Caco-2 (cell line): ENCODE measurements around the gene PITX2. TPM values are rescaled to one million over a fixed set of nuclear protein-coding genes. Genes with fewer than 3 reads are reported as not detected.

ENCODE experiments used
- BruUV-seq: library from RNA; stranded (reverse); fragments of 400-500 nt; replicated peaks from 2 replicates; lab custom pipeline; 2021; lab: Mats Ljungman, UMichigan
- CTCF ChIA-PET: fragments of 300-600 bp; sonication (Branson Sonifier 250); formaldehyde crosslinking; loops from one replicate; lab custom pipeline; 2022; ENCODE audit warnings: antibody characterized with exemption; lab: Charles Lee
- POLR2A ChIA-PET: fragments of 300-600 bp; sonication (Branson Sonifier 250); formaldehyde crosslinking; loops from one replicate; lab custom pipeline; 2022; ENCODE audit warnings: antibody characterized with exemption; lab: Charles Lee
- DNase-seq, 2 experiments: peaks; one replicate each; pipeline versions ENCODE4 v3.0.0 to v3.0.0-alpha.2; 2020 to 2022
- H3K27me3 ChIP-seq: replicated peaks from 2 replicates; pipeline ENCODE4 v1.6.0; 2011; ENCODE audit warnings: low read length; ENCODE audit not compliant: control insufficient read depth, insufficient read depth
- H3K36me3 ChIP-seq: 2 replicates; pipeline ENCODE4 v1.5.1; 2011; ENCODE audit warnings: low read length; ENCODE audit not compliant: control insufficient read depth, insufficient read depth
- H3K4me1 ChIP-seq: fragments of 250-450 bp; sonication (Bioruptor Pico); 2 replicates; pipeline ENCODE4 v1.5.1; 2020; ENCODE audit warnings: mild to moderate bottlenecking
- H3K4me3 ChIP-seq: 2 replicates; pipeline ENCODE4 v1.5.1; 2011; ENCODE audit warnings: low read depth, mild to moderate bottlenecking, control low read depth, low read length
- H3K9me3 ChIP-seq: fragments of 250-450 bp; sonication (Bioruptor Pico); 2 replicates; pipeline ENCODE4 v1.5.1; 2020; ENCODE audit warnings: mild to moderate bottlenecking, moderate library complexity
- H3K27ac Mint-ChIP-seq: one replicate; pipeline ENCODE4 v1.8.0; 2022; ENCODE audit warnings: mixed read lengths; ENCODE audit not compliant: unreplicated experiment
- H3K27me3 Mint-ChIP-seq: one replicate; pipeline ENCODE4 v1.8.0; 2022; ENCODE audit warnings: mixed read lengths; ENCODE audit not compliant: insufficient read depth, unreplicated experiment
- H3K36me3 Mint-ChIP-seq: one replicate; pipeline ENCODE4 v1.8.0; 2022; ENCODE audit warnings: mild to moderate bottlenecking, mixed read lengths; ENCODE audit not compliant: insufficient read depth, unreplicated experiment
- H3K4me1 Mint-ChIP-seq: one replicate; pipeline ENCODE4 v1.8.0; 2022; ENCODE audit warnings: low read depth, mixed read lengths; ENCODE audit not compliant: unreplicated experiment
- H3K4me3 Mint-ChIP-seq: one replicate; pipeline ENCODE4 v1.8.0; 2022; ENCODE audit warnings: mild to moderate bottlenecking, moderate library complexity, mixed read lengths; ENCODE audit not compliant: unreplicated experiment
- H3K9me3 Mint-ChIP-seq: one replicate; pipeline ENCODE4 v1.8.0; 2022; ENCODE audit warnings: mixed read lengths; ENCODE audit not compliant: unreplicated experiment
- CTCF ChIP-seq, 2 experiments: fragments of 200-600 bp in 1 of 2; IDR thresholded peaks; 1 replicate in 1 of 2; 2 replicates in 1 of 2; pipeline versions ENCODE4 v1.5.1 to v1.8.0; 2011 to 2022; ENCODE audit warnings: antibody characterized with exemption in 1 of 2, control low read depth in 1 of 2, inconsistent platforms in 1 of 2, low read depth in 1 of 2, low read length in 1 of 2, mild to moderate bottlenecking in 1 of 2, moderate library complexity in 1 of 2; ENCODE audit not compliant: insufficient read depth in 1 of 2, severe bottlenecking in 1 of 2, unreplicated experiment in 1 of 2
- intact Hi-C: fragments of 100-400 bp; cut with micrococcal nuclease; formaldehyde crosslinking; loops from one replicate; pipeline ENCODE4 v1.10.0; 2022; ENCODE audit not compliant: unreplicated experiment
- total RNA-seq: library from RNA; stranded (reverse); gene quantifications from 2 replicates; pipeline ENCODE4 v1.2.3, GENCODE V29; 2022

Gene PITX2
- total RNA-seq, 1 experiment from 2014 or later = 82.8 TPM

GRCh38 chr4:110644008-110644407, 21.1 kb upstream of the PITX2 start:
- H3K36me3 ChIP-seq = no peaks in the 10 kb centered on the region
- DNase-seq = peak; percentile 53 to 66
- no peak overlapping the region for H3K4me3 ChIP-seq
- peaks cover 45% of the 10 kb centered on the region for H3K4me1 ChIP-seq
- POLR2A ChIA-PET = interaction anchor here (1.0 kb wide), 1 partner anchor 28 kb away, joined by 4 read pairs; no protein-coding TSS in a partner anchor
- no TSS peak for BruUV-seq
- peak overlapping the region; percentile 60 for H3K4me3 Mint-ChIP-seq
- no peaks in the 10 kb centered on the region for H3K9me3 ChIP-seq
- CTCF ChIA-PET = no interaction called here
- H3K27me3 ChIP-seq = no peaks in the 10 kb centered on the region
- H3K9me3 Mint-ChIP-seq = peaks cover 10% of the 10 kb centered on the region
- intact Hi-C loops = loop anchor here (1.0 kb wide), 1 partner anchor 9 kb away; no protein-coding TSS in a partner anchor
- H3K4me1 Mint-ChIP-seq = peaks cover 46% of the 10 kb centered on the region
- H3K36me3 Mint-ChIP-seq = peaks cover 5% of the 10 kb centered on the region
- H3K27me3 Mint-ChIP-seq = no peaks in the 10 kb centered on the region
- no peak for TF ChIP-seq CTCF (IDR thresholded peaks at IDR 0.05; ENCODE audit: insufficient read depth in 1 of 2, low read depth in 1 of 2, low read length in 1 of 2, severe bottlenecking in 1 of 2, unreplicated experiment in 1 of 2)
- H3K27ac Mint-ChIP-seq = peak overlapping the region; percentile 58

- ChIA-PET CTCF (interaction anchor here (0.6 kb wide), 1 partner anchor 172 kb away, joined by 3 read pairs; no protein-coding TSS in a partner anchor), POLR2A (interaction anchor here (0.6 kb wide), 1 partner anchor 20 kb away, joined by 3 read pairs; the partner anchor contains the start of gene PITX2)
- Histone ChIP-seq H3K4me3 (no peak overlapping the region), H3K36me3 (no peaks in the 10 kb centered on the region), H3K9me3 (no peaks in the 10 kb centered on the region), H3K27me3 (no peaks in the 10 kb centered on the region), H3K4me1 (peaks cover 45% of the 10 kb centered on the region)
- intact Hi-C loops = no loop called here
- H3K9me3 Mint-ChIP-seq = peaks cover 10% of the 10 kb centered on the region
- H3K4me3 Mint-ChIP-seq = no peak overlapping the region
- no peak overlapping the region for H3K27ac Mint-ChIP-seq
- DNase-seq = no peak
- TF ChIP-seq CTCF (IDR thresholded peaks at IDR 0.05; ENCODE audit: insufficient read depth in 1 of 2, low read depth in 1 of 2, low read length in 1 of 2, severe bottlenecking in 1 of 2, unreplicated experiment in 1 of 2) = no peak
- H3K36me3 Mint-ChIP-seq = peaks cover 5% of the 10 kb centered on the region
- H3K27me3 Mint-ChIP-seq = no peaks in the 10 kb centered on the region
- no TSS peak for BruUV-seq
- peaks cover 46% of the 10 kb centered on the region for H3K4me1 Mint-ChIP-seq
Observed at GRCh38 chr4:110643096-110643495, 20.2 kb upstream of the PITX2 start.

DNA sequence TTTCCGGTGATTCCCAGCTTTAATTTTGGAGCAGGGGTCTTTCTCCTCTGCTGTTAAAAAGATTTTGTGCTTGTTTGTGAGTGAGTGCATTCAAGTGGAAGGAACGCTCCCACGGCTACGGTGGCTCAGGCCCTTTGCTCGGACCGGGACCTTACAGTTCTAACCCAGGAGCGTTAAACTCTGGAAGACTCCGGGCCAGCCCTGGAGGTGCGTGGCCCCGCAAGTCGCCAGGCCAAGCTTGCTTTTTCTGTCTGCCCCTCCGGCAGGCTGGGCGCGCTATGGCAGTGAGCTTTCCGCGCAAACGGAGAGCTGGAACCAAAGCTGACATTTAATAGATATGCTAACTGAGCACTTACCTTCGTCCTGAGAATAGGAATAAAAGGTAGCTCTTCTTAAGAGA, 18.3 kb upstream of the PITX2 start:
- no peak for DNase-seq
- BruUV-seq = no TSS peak
- ChIA-PET CTCF (no interaction called here), POLR2A (no interaction called here)
- Histone ChIP-seq H3K4me3 (no peak overlapping the region), H3K9me3 (no peaks in the 10 kb centered on the region), H3K4me1 (peaks cover 40% of the 10 kb centered on the region), H3K27me3 (no peaks in the 10 kb centered on the region), H3K36me3 (no peaks in the 10 kb centered on the region)
- intact Hi-C loops = no loop called here
- no peak overlapping the region for H3K27ac Mint-ChIP-seq
- H3K36me3 Mint-ChIP-seq = peaks cover 18% of the 10 kb centered on the region
- H3K9me3 Mint-ChIP-seq = no peaks in the 10 kb centered on the region
- no peak for TF ChIP-seq CTCF (IDR thresholded peaks at IDR 0.05; ENCODE audit: insufficient read depth in 1 of 2, low read depth in 1 of 2, low read length in 1 of 2, severe bottlenecking in 1 of 2, unreplicated experiment in 1 of 2)
- H3K4me1 Mint-ChIP-seq = peaks cover 40% of the 10 kb centered on the region
- no peaks in the 10 kb centered on the region for H3K27me3 Mint-ChIP-seq
- no peak overlapping the region for H3K4me3 Mint-ChIP-seq
